Lower leg skin (tissue), 3 donors: ENCODE results near the gene NFASC.

Experiments used
- CTCF ChIP-seq, 3 donors: fragments of 450-650 bp; IDR thresholded peaks; one replicate each; pipeline ENCODE4 v1.5.1; 2016; ENCODE audit warnings: antibody characterized with exemption in 3 of 3, mild to moderate bottlenecking in 3 of 3, moderate library complexity in 2 of 3
- POLR2A ChIP-seq, 2 donors: fragments of 450-650 bp; IDR thresholded peaks; one replicate each; pipeline ENCODE4 v1.6.1; 2016 to 2017; ENCODE audit warnings: antibody characterized with exemption in 2 of 2, mild to moderate bottlenecking in 1 of 2, moderate library complexity in 1 of 2

GRCh38 chr1:205060746-205061145 lies 190.1 kb downstream of the NFASC start:
- TF ChIP-seq CTCF (IDR thresholded peaks at IDR 0.05) (no peak), POLR2A (IDR thresholded peaks at IDR 0.05) (no peak)
